Right lobe of liver (tissue), 6 donors: ENCODE measurements around the gene C4orf51. TPM values are rescaled to one million over a fixed set of nuclear protein-coding genes. Genes with fewer than 3 reads are reported as not detected.
"Not testable (repeated sequence)": the region's sequence is repeated elsewhere in the genome, so short reads cannot be mapped to it uniquely, and the experiment has no call there.

Source experiments
- ATAC-seq, 4 donors: fragments of 200-7000 bp; cut with Tn5 transposase; one replicate each; pipeline ENCODE4 v1.9.1; 2020; ENCODE audit warnings: mild to moderate bottlenecking in 4 of 4, moderate library complexity in 4 of 4
- DNase-seq, 3 donors: peaks; one replicate each; pipeline ENCODE4 v3.0.0-alpha.2; 2020
- H3K27ac ChIP-seq, 3 donors: fragments of 200-600 bp; one replicate each; pipeline ENCODE4 v1.8.0; 2022
- H3K27me3 ChIP-seq, 2 donors: fragments of 200-600 bp; one replicate each; pipeline ENCODE4 v1.8.0; 2022
- H3K36me3 ChIP-seq, 4 donors: fragments of 200-600 bp; sonication (generic) in 1 of 4; one replicate each; pipeline versions ENCODE4 v1.5.1 to v1.8.0; 2017 to 2022; ENCODE audit warnings: control low read depth in 1 of 4
- H3K4me1 ChIP-seq, 4 donors: fragments of 200-600 bp; sonication (generic) in 1 of 4; one replicate each; pipeline versions ENCODE4 v1.5.1 to v1.8.0; 2017 to 2022; ENCODE audit warnings: control low read depth in 1 of 4
- H3K4me3 ChIP-seq, 3 donors: fragments of 200-600 bp; one replicate each; pipeline ENCODE4 v1.8.0; 2022
- H3K9me3 ChIP-seq, 4 donors: fragments of 200-600 bp; sonication (generic) in 1 of 4; one replicate each; pipeline versions ENCODE4 v1.5.1 to v1.8.0; 2017 to 2022; ENCODE audit warnings: control low read depth in 1 of 4
- CTCF ChIP-seq, 4 donors: fragments of 200-600 bp in 3 of 4; fragments of 450-650 bp in 1 of 4; IDR thresholded peaks; one replicate each; pipeline versions ENCODE4 v1.5.1 to v1.8.0; 2016 to 2022; ENCODE audit warnings: antibody characterized with exemption in 4 of 4, mild to moderate bottlenecking in 2 of 4
- POLR2A ChIP-seq: fragments of 450-650 bp; IDR thresholded peaks from one replicate; pipeline ENCODE4 v1.6.1; 2017; ENCODE audit warnings: antibody characterized with exemption, mild to moderate bottlenecking
- WGBS: methylation state at CpG from one replicate; pipeline ENCODE4 v1.1.6; 2018; ENCODE audit warnings: low coverage, low lambda C conversion rate; ENCODE audit not compliant: insufficient coverage; ENCODE audit errors: missing lambda C conversion rate; 5-methylcytosine and 5-hydroxymethylcytosine counted together
- intact Hi-C, 2 donors: fragments of 100-400 bp; cut with DNase I; formaldehyde crosslinking; loops; one replicate each; pipeline versions ENCODE4 v1.11.2 to v1.14.1; 2022
- long read RNA-seq: library from polyadenylated mRNA; unstranded; transcript quantifications from one replicate; pipeline ENCODE4 v2.0.0, GENCODE V29; 2019
- total RNA-seq, 6 experiments: library from RNA; depleted of rRNA in 2 of 6; stranded (reverse); fragments of >200 nt in 2 of 6; fragmentation: NEBNext Ultra II Directional in 3 of 6; extraction: Animal tissue kit (Norgen Biotek cat#: 25700) in 3 of 6; gene quantifications; one replicate each; pipeline versions ENCODE4 v1.1.0 to v1.2.4, GENCODE V29; 2016 to 2023
- donor health status: DM: no; HTN: yes; CAD: no.
- donor health status: DM: no; HTN: no; CAD: no.
- donor health status: DM: no; HTN: no; CAD: no.
- donor health status: DM: no; HTN: yes; CAD: no.
- donor health status: DM: no; HTN: yes; CAD: no.

C4orf51 gene
- not detected for total RNA-seq
- long read RNA-seq: 0 reads

GRCh38 chr4:145679991-145680455 lies at the start of gene C4orf51:
Gene C4orf51 (plus strand): TSS chr4:145680146. CDS start chr4:145680204, 58 bp downstream.
- ATAC-seq: peak; percentile 57 to 81 (median 65)
- 31% methylated on average over 6 of the region's 6 CpGs for WGBS
- H3K27ac ChIP-seq: no peak within 1 kb of the TSS

GRCh38 chr4:145635117-145635516 lies 44.8 kb upstream of the C4orf51 start:
- intact Hi-C loops: no loop called here
- TF ChIP-seq CTCF (IDR thresholded peaks at IDR 0.05) (no peak), POLR2A (no peak)
- H3K27me3 ChIP-seq: no peaks in the 10 kb centered on the region
- ATAC-seq: no peak
- no CpG with 5 or more reads among the region's 1 CpG for WGBS
- no peaks in the 10 kb centered on the region for H3K9me3 ChIP-seq
- no peaks in the 10 kb centered on the region for H3K4me1 ChIP-seq
- H3K36me3 ChIP-seq: peaks cover 0 to 6% (median 2%) of the 10 kb centered on the region in 4 donors
- no peak for DNase-seq
- no peak overlapping the region for H3K4me3 ChIP-seq
- no peak overlapping the region for H3K27ac ChIP-seq

More at GRCh38 chr4:145679991-145680455, at the start of gene C4orf51:
- H3K27me3 ChIP-seq: no peaks in the 10 kb centered on the region
- H3K4me3 ChIP-seq: no peak within 1 kb of the TSS
- no peaks in the 10 kb centered on the region for H3K36me3 ChIP-seq
- no peaks in the 10 kb centered on the region for H3K9me3 ChIP-seq
- no peaks in the 10 kb centered on the region for H3K4me1 ChIP-seq
- no peak for TF ChIP-seq POLR2A
- no peak for TF ChIP-seq CTCF (IDR thresholded peaks at IDR 0.05)
- DNase-seq: no peak
- intact Hi-C loops: no loop called here

- intact Hi-C loops: no loop called here
- H3K27me3 ChIP-seq: no peaks in the 10 kb centered on the region
- ATAC-seq (no peak), DNase-seq (no peak)
- H3K27ac ChIP-seq: no peak overlapping the region
- no peaks in the 10 kb centered on the region for H3K4me1 ChIP-seq
- peaks cover 0 to 11% (median 3%) of the 10 kb centered on the region in 4 donors for H3K36me3 ChIP-seq
- TF ChIP-seq CTCF (IDR thresholded peaks at IDR 0.05) (no peak), POLR2A (no peak)
- no peak overlapping the region for H3K4me3 ChIP-seq
- H3K9me3 ChIP-seq: no peaks in the 10 kb centered on the region
Observed at GRCh38 chr4:145635630-145636029, 44.3 kb upstream of the C4orf51 start.

GRCh38 chr4:145639186-145639698 lies 40.7 kb upstream of the C4orf51 start:
- H3K27ac ChIP-seq: no peak overlapping the region
- ATAC-seq (no peak), DNase-seq (no peak)
- H3K4me1 ChIP-seq: no peaks in the 10 kb centered on the region
- H3K27me3 ChIP-seq: no peaks in the 10 kb centered on the region
- TF ChIP-seq CTCF (IDR thresholded peaks at IDR 0.05): no peak
- no peak for TF ChIP-seq POLR2A
- H3K9me3 ChIP-seq: no peaks in the 10 kb centered on the region
- intact Hi-C loops: no loop called here
- peaks cover 0 to 20% (median 6%) of the 10 kb centered on the region in 4 donors for H3K36me3 ChIP-seq
- 74% methylated on average over 6 of the region's 6 CpGs for WGBS
- H3K4me3 ChIP-seq: no peak overlapping the region

- H3K27ac ChIP-seq, H3K9me3 ChIP-seq, H3K4me1 ChIP-seq, intact Hi-C loops, H3K27me3 ChIP-seq, H3K4me3 ChIP-seq, DNase-seq: not testable (repeated sequence)
- peak in 1 of 4 donors; percentile 30 for ATAC-seq
- H3K36me3 ChIP-seq: peaks cover 0 to 20% (median 8%) of the 10 kb centered on the region in 4 donors
- WGBS: 75% methylated on average over 1 of the region's 2 CpGs
Observed at GRCh38 chr4:145640236-145640635, 39.7 kb upstream of the C4orf51 start.
